Mucosa of rectum (tissue), 2 donors: ENCODE measurements around the gene TRAPPC2L.

Experiments used
- H3K27ac ChIP-seq, 2 donors: one replicate each; pipeline ENCODE4 v1.7.0; 2013; ENCODE audit warnings: inconsistent platforms in 2 of 2, low read depth in 2 of 2, low read length in 2 of 2
- H3K27me3 ChIP-seq, 2 donors: one replicate each; pipeline ENCODE4 v1.7.0; 2013; ENCODE audit warnings: low read length in 2 of 2; ENCODE audit not compliant: control insufficient read depth in 2 of 2, insufficient read depth in 2 of 2
- H3K36me3 ChIP-seq, 2 donors: one replicate each; pipeline ENCODE4 v1.7.0; 2013; ENCODE audit warnings: low read length in 2 of 2; ENCODE audit not compliant: control insufficient read depth in 2 of 2, insufficient read depth in 2 of 2
- H3K4me1 ChIP-seq, 2 donors: one replicate each; pipeline ENCODE4 v1.7.0; 2013; ENCODE audit warnings: low read length in 2 of 2, mild to moderate bottlenecking in 1 of 2; ENCODE audit not compliant: control insufficient read depth in 2 of 2, insufficient read depth in 2 of 2
- H3K4me3 ChIP-seq, 2 donors: one replicate each; pipeline ENCODE4 v1.7.0; 2013; ENCODE audit warnings: low read length in 2 of 2
- H3K9ac ChIP-seq, 2 donors: one replicate each; pipeline ENCODE4 v1.7.0; 2013; ENCODE audit warnings: low read length in 2 of 2, low read depth in 1 of 2, mild to moderate bottlenecking in 1 of 2
- H3K9me3 ChIP-seq, 2 donors: one replicate each; pipeline ENCODE4 v1.7.0; 2013; ENCODE audit warnings: low read length in 2 of 2; ENCODE audit not compliant: control insufficient read depth in 2 of 2
- donor health status: healthy.
- donor health status: Normal muscosa, but diverticular disease.

Gene TRAPPC2L

GRCh38 chr16:88830258-88830657 is 26.7 kb upstream of the TRAPPC2L start:
- no peaks in the 10 kb centered on the region for H3K27me3 ChIP-seq
- peaks cover 0 to 3% of the 10 kb centered on the region in 2 donors for H3K36me3 ChIP-seq
- H3K4me1 ChIP-seq, result peaks cover 0 to 7% of the 10 kb centered on the region in 2 donors
- no peak overlapping the region for H3K27ac ChIP-seq
- H3K9me3 ChIP-seq, result no peaks in the 10 kb centered on the region
- H3K9ac ChIP-seq, result no peak overlapping the region
- no peak overlapping the region for H3K4me3 ChIP-seq

- Histone ChIP-seq H3K36me3 (peaks cover 4 to 7% of the 10 kb centered on the region in 2 donors), H3K27me3 (no peaks in the 10 kb centered on the region), H3K9me3 (no peaks in the 10 kb centered on the region), H3K27ac (no peak overlapping the region), H3K4me3 (no peak overlapping the region), H3K9ac (no peak overlapping the region), H3K4me1 (peaks cover 0 to 7% of the 10 kb centered on the region in 2 donors)
Observed at GRCh38 chr16:88830783-88831182, 26.1 kb upstream of the TRAPPC2L start.

- Histone ChIP-seq H3K27me3 (no peaks in the 10 kb centered on the region), H3K4me3 (no peak overlapping the region), H3K36me3 (peaks cover 7% of the 10 kb centered on the region in 2 donors), H3K27ac (no peak overlapping the region), H3K4me1 (peaks cover 0 to under 1% of the 10 kb centered on the region in 2 donors), H3K9ac (no peak overlapping the region), H3K9me3 (no peaks in the 10 kb centered on the region)
Observed at GRCh38 chr16:88831838-88832237, 25.1 kb upstream of the TRAPPC2L start.

GRCh38 chr16:88833086-88833485 is 23.8 kb upstream of the TRAPPC2L start:
- Histone ChIP-seq H3K4me3 (no peak overlapping the region), H3K36me3 (peaks cover 7 to 9% of the 10 kb centered on the region in 2 donors), H3K27ac (no peak overlapping the region), H3K9me3 (no peaks in the 10 kb centered on the region), H3K27me3 (no peaks in the 10 kb centered on the region), H3K9ac (no peak overlapping the region), H3K4me1 (no peaks in the 10 kb centered on the region)

GRCh38 chr16:88834670-88835069 is 22.3 kb upstream of the TRAPPC2L start:
- Histone ChIP-seq H3K27ac (no peak overlapping the region), H3K4me1 (no peaks in the 10 kb centered on the region), H3K36me3 (peaks cover 7 to 9% of the 10 kb centered on the region in 2 donors)

GRCh38 chr16:88835383-88835782 is 21.5 kb upstream of the TRAPPC2L start:
- H3K36me3 ChIP-seq, result peaks cover 14 to 17% of the 10 kb centered on the region in 2 donors
- no peaks in the 10 kb centered on the region for H3K4me1 ChIP-seq
- H3K27ac ChIP-seq, result peak overlapping the region in 1 of 2 donors; percentile 42

More at GRCh38 chr16:88834670-88835069, 22.3 kb upstream of the TRAPPC2L start:
- H3K27me3 ChIP-seq, result no peaks in the 10 kb centered on the region
- H3K9me3 ChIP-seq, result no peaks in the 10 kb centered on the region
- H3K4me3 ChIP-seq, result no peak overlapping the region
- no peak overlapping the region for H3K9ac ChIP-seq

GRCh38 chr16:88835818-88836217 is 21.1 kb upstream of the TRAPPC2L start:
- peak overlapping the region in 1 of 2 donors; percentile 42 for H3K27ac ChIP-seq
- no peaks in the 10 kb centered on the region for H3K9me3 ChIP-seq
- H3K4me3 ChIP-seq, result no peak overlapping the region
- peaks cover 17 to 21% of the 10 kb centered on the region in 2 donors for H3K36me3 ChIP-seq
- no peaks in the 10 kb centered on the region for H3K27me3 ChIP-seq
- no peak overlapping the region for H3K9ac ChIP-seq
- no peaks in the 10 kb centered on the region for H3K4me1 ChIP-seq

More at GRCh38 chr16:88835383-88835782, 21.5 kb upstream of the TRAPPC2L start:
- H3K4me3 ChIP-seq, result no peak overlapping the region
- H3K9ac ChIP-seq, result no peak overlapping the region
- no peaks in the 10 kb centered on the region for H3K27me3 ChIP-seq
- no peaks in the 10 kb centered on the region for H3K9me3 ChIP-seq

GRCh38 chr16:88836791-88837190 is 20.1 kb upstream of the TRAPPC2L start:
- H3K9ac ChIP-seq, result no peak overlapping the region
- no peaks in the 10 kb centered on the region for H3K9me3 ChIP-seq
- no peak overlapping the region for H3K27ac ChIP-seq
- no peaks in the 10 kb centered on the region for H3K27me3 ChIP-seq
- H3K4me3 ChIP-seq, result no peak overlapping the region
- peaks cover 17 to 21% of the 10 kb centered on the region in 2 donors for H3K36me3 ChIP-seq
- H3K4me1 ChIP-seq, result no peaks in the 10 kb centered on the region

- Histone ChIP-seq H3K4me1 (no peaks in the 10 kb centered on the region), H3K36me3 (peaks cover 17 to 26% of the 10 kb centered on the region in 2 donors), H3K27me3 (no peaks in the 10 kb centered on the region), H3K27ac (no peak overlapping the region), H3K4me3 (no peak overlapping the region), H3K9ac (no peak overlapping the region), H3K9me3 (no peaks in the 10 kb centered on the region)
Observed at GRCh38 chr16:88837806-88838205, 19.1 kb upstream of the TRAPPC2L start.

GRCh38 chr16:88838566-88838965 is 18.4 kb upstream of the TRAPPC2L start:
- no peak overlapping the region for H3K27ac ChIP-seq
- H3K9me3 ChIP-seq, result no peaks in the 10 kb centered on the region
- peaks cover 17 to 26% of the 10 kb centered on the region in 2 donors for H3K36me3 ChIP-seq
- H3K9ac ChIP-seq, result no peak overlapping the region
- H3K27me3 ChIP-seq, result no peaks in the 10 kb centered on the region
- no peak overlapping the region for H3K4me3 ChIP-seq
- no peaks in the 10 kb centered on the region for H3K4me1 ChIP-seq
